Measurements from ENCODE around the gene CEP128.

Gene CEP128

GRCh38 chr14:80587096-80587724 is 354.3 kb downstream of the CEP128 start:
- no peak overlapping the region for H3K4me3 ChIP-seq (ENCODE audit: low read depth, low read length)
- no peak for DNase-seq (ENCODE audit: low read depth)

- DNase-seq (ENCODE audit: low read depth) = no peak
- no peak overlapping the region for H3K4me3 ChIP-seq (ENCODE audit: low read depth, low read length)
These were observed 355.4 kb downstream of the CEP128 start for GRCh38 chr14:80586131-80586530.

GRCh38 chr14:80585506-80585835 is 356.1 kb downstream of the CEP128 start:
- DNase-seq (ENCODE audit: low read depth) = no peak
- no peak overlapping the region for H3K4me3 ChIP-seq (ENCODE audit: low read depth, low read length)

GRCh38 chr14:80584744-80585505 is 356.6 kb downstream of the CEP128 start:
- H3K4me3 ChIP-seq (ENCODE audit: low read depth, low read length) = no peak overlapping the region
- DNase-seq (ENCODE audit: low read depth) = no peak

GRCh38 chr14:80577599-80577998 is 363.9 kb downstream of the CEP128 start:
- no peak for DNase-seq (ENCODE audit: low read depth)
- no peak overlapping the region for H3K4me3 ChIP-seq (ENCODE audit: low read depth, low read length)

GRCh38 chr14:80576401-80576800 is 365.1 kb downstream of the CEP128 start:
- H3K4me3 ChIP-seq (ENCODE audit: low read depth, low read length) = no peak overlapping the region
- no peak for DNase-seq (ENCODE audit: low read depth)

- H3K4me3 ChIP-seq (ENCODE audit: low read depth, low read length) = no peak overlapping the region
- DNase-seq (ENCODE audit: low read depth) = no peak
These were observed 365.8 kb downstream of the CEP128 start for GRCh38 chr14:80575763-80576162.

- H3K4me3 ChIP-seq (ENCODE audit: low read depth, low read length) = no peak overlapping the region
- no peak for DNase-seq (ENCODE audit: low read depth)
These were observed 368.9 kb downstream of the CEP128 start for GRCh38 chr14:80572666-80573065.

GRCh38 chr14:80570930-80571298 is 370.6 kb downstream of the CEP128 start:
- no peak for DNase-seq (ENCODE audit: low read depth)
- H3K4me3 ChIP-seq (ENCODE audit: low read depth, low read length) = no peak overlapping the region

GRCh38 chr14:80567905-80568536 is 373.5 kb downstream of the CEP128 start:
- peak; percentile 2 for DNase-seq (ENCODE audit: low read depth)
- no peak overlapping the region for H3K4me3 ChIP-seq (ENCODE audit: low read depth, low read length)

- no peak for DNase-seq (ENCODE audit: low read depth)
- H3K4me3 ChIP-seq (ENCODE audit: low read depth, low read length) = no peak overlapping the region
These were observed 376.5 kb downstream of the CEP128 start for GRCh38 chr14:80565001-80565400.

GRCh38 chr14:80564051-80564450 is 377.5 kb downstream of the CEP128 start:
- DNase-seq (ENCODE audit: low read depth) = no peak
- H3K4me3 ChIP-seq (ENCODE audit: low read depth, low read length) = no peak overlapping the region

- H3K4me3 ChIP-seq (ENCODE audit: low read depth, low read length) = no peak overlapping the region
- DNase-seq (ENCODE audit: low read depth) = no peak
These were observed 380.5 kb downstream of the CEP128 start for GRCh38 chr14:80560800-80561657.

GRCh38 chr14:80554139-80554538 is 387.4 kb downstream of the CEP128 start:
- DNase-seq (ENCODE audit: low read depth) = no peak
- no peak overlapping the region for H3K4me3 ChIP-seq (ENCODE audit: low read depth, low read length)

GRCh38 chr14:80549141-80549540 is 392.4 kb downstream of the CEP128 start:
- no peak for DNase-seq (ENCODE audit: low read depth)
- H3K4me3 ChIP-seq (ENCODE audit: low read depth, low read length) = no peak overlapping the region

- no peak for DNase-seq (ENCODE audit: low read depth)
These were observed 395.3 kb downstream of the CEP128 start for GRCh38 chr14:80545935-80546854.

GRCh38 chr14:80544366-80544765 is 397.2 kb downstream of the CEP128 start:
- no peak overlapping the region for H3K4me3 ChIP-seq (ENCODE audit: low read depth, low read length)
- DNase-seq (ENCODE audit: low read depth) = no peak

More at GRCh38 chr14:80545935-80546854, 395.3 kb downstream of the CEP128 start:
- no peak overlapping the region for H3K4me3 ChIP-seq (ENCODE audit: low read depth, low read length)

GRCh38 chr14:80543211-80543610 is 398.3 kb downstream of the CEP128 start:
- DNase-seq (ENCODE audit: low read depth) = no peak

More at GRCh38 chr14:80543211-80543610, 398.3 kb downstream of the CEP128 start:
- no peak overlapping the region for H3K4me3 ChIP-seq (ENCODE audit: low read depth, low read length)

Measured in skeletal muscle cell (primary cell).